Activated CD4-positive, alpha-beta T cell treated with anti-CD3 and anti-CD28 coated beads for 24 hours (primary cell): ENCODE data around the gene CELF1.
"Not testable (repeated sequence)": the region's sequence is repeated elsewhere in the genome, so short reads cannot be mapped to it uniquely, and the experiment has no call there.

Experiments
- DNase-seq, 2 donors: peaks; one replicate each; pipeline ENCODE4 v3.0.0-alpha.2; 2020; ENCODE audit warnings: low read depth in 2 of 2

Gene CELF1

DNA sequence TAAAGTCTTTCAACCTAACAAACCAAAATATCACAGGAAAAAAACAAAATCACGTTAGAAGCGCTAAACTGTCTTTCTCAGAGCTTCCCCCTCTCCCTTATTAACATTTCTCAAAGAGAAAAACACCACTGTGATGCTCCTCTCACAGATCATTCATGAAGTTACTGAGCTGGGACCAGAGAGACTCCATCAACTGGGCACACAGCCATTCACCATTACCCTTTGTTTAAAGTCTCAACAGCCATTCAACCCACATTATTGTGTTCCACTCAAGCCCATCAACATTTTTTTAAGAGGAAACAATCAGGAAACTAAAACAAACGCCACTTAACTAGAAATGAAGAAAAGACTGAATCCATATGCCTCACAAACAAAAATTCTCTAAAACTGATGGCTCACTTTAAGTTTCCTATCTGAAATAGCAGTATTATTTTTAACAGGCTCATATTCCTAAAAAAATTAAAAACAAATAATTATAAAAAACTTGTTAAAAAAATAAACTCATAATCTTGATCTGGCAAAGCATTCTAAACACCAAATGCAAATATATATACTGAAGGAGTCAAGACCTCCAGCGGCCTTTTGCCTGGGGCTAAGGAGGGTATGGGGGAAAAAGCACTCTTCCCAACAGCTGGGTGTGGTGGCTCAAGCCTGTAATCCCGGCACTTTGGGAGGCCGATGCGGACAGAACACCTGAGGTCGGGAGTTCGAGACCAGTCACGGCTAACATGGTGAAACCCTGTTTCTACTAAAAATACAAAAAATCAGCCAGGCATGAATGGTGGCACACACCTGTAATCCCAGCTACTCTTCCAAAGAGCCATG is 14.0 kb downstream of the CELF1 start:
- no peak for DNase-seq

DNA sequence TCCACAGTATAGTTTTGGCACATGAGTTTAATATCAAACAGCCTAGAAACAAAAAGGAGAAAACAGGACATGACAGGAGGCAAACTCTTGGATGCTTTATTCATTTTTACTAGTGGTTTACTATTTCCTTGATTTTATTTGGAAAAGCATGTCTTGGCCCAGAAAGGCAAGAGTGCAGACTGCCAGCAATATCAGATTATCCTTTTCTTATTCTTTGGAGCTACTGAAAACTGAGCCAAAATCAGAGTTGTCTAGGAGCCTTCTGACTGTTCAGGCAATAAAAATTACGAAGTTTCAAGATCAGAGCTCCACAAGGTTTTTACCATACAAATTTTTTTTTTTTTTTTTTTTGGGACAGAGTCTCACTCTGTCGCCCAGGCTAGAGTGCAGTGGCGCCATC is 16.0 kb downstream of the CELF1 start:
- no peak for DNase-seq

- no peak for DNase-seq
Measured at GRCh38 chr11:47534704-47535251, 18.2 kb downstream of the CELF1 start.

GRCh38 chr11:47533690-47534151 is 19.2 kb downstream of the CELF1 start:
- no peak for DNase-seq

DNA sequence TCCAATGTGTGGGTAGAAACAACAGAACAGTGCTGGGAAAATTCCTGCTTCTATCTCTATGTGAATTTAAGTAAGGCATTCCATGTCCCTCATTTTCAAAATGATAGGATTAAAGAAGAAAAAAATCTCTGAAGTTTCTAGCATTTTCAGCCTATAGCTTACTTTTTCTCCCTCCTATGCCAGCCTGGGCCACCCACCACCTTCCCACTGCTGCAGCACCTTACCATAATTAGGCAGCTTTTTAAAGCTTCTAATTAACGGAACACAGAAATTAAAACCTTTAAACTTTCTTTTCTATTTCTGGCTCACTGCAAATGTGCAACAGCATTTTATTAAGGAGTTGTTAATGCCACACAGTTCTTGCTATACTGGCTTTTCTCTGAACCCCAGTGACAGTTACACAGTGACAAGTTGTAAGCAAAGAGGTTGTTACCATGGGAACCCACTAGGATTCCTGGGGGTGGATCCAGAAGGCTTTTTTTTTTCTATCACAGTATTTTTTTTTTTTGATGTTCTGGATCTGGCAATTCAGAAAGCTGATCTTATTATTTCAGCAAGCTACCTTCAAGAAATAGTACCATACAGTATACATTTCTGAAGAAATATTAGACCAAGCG is 20.2 kb downstream of the CELF1 start:
- DNase-seq: no peak

- no peak for DNase-seq
Measured at GRCh38 chr11:47531666-47532065, 21.3 kb downstream of the CELF1 start.

- not testable (repeated sequence) for DNase-seq
Measured at GRCh38 chr11:47530721-47531120, 22.2 kb downstream of the CELF1 start.

GRCh38 chr11:47529951-47530350 is 23.0 kb downstream of the CELF1 start:
- no peak for DNase-seq

DNA sequence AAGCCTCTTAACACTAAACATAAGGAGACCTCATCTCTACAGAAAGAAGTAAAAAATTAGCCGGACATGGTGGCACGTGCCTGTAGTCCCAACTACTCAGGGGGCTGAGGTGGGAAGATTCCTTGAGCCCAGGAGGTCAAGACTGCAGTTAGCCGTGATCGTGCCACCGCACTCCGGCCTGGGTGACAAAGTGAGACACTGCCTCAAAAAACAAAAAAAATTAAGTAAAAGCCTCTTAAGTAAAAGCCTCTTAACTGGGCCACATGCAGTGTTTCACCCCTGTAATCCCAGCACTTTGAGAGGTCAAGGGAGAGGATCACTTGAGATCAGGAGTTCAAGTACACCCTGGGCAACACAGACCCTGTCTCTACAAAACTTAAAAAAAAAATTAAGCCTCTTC is 25.7 kb downstream of the CELF1 start:
- no peak for DNase-seq

- not testable (repeated sequence) for DNase-seq
Measured at GRCh38 chr11:47526032-47526431, 26.9 kb downstream of the CELF1 start.

GRCh38 chr11:47524291-47524874 is 28.5 kb downstream of the CELF1 start:
- DNase-seq: no peak

GRCh38 chr11:47523490-47524225 is 29.3 kb downstream of the CELF1 start:
- no peak for DNase-seq

DNA sequence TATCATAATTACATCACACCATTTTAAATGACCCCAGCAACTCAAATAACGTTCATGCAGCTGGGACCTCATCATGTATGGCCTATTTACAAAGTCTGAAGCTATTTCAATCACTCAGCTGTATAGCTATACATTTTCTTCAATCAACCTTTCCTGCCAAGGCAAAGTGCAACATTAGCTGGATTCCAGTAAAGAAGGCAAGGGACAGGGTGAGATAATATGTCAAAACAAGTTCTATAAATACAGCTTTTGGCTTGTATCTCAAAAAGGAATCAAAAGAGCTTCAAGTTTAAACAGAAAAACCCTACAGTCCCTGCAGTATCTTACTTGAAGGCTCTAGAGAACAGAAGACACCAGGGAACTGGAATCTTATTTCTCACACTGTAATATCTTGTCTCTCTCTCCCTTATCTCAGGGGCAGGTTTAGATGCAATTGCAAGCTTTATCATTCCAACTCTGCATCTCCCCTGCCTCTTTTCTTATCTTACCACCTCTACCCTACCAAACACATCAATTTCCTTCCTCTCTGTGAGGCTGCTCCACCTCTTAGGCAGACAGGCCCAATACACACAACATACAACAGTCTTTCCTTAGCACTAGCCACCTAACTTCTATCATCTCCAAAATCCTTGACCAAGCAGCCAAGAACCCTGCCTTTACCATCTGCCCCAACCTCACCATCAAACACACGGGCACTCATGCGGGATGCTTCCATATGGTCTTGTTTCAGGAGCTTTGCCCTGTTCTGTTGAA is 34.5 kb downstream of the CELF1 start:
- no peak for DNase-seq

DNA sequence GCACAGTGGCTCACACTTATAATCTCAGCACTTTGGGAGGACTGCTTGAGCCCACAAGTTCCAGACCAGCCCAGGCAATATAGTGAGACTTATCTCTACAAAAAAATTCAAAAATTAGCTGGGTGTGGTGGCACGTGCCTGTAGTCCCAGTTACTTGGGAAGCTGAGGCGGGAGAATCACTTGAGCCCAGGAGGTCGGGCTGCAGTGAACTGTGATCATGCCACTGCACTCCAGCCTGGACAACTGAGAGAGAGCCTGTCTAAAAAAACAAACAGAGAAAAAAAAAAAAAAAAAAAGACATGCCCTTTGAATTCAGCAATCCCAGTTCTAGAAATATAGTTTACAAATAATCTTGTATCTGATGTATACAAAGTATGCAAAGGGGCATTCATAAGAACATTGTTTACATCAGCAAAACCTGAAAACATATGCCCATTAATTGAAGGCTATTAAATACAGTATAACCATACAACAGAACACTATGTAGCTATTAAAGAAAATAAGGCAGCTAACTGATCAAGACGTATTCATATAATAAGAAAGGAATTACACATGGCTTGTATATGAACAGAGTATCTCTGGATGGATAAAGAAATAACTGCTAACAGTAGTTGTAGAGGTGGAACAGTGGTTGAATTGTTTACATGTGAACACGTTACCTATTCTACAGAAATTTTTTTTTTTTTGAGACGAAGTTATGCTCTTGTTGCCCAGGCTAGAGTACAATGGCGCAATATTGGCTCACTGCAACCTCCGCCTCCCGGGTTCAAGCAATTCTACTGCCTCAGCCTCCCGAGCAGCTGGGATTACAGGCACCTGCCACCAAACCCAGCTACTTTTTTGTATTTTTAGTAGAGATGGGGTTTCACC is 35.7 kb downstream of the CELF1 start:
- DNase-seq: no peak

GRCh38 chr11:47516155-47516554 is 36.8 kb downstream of the CELF1 start:
- DNase-seq: no peak

DNA sequence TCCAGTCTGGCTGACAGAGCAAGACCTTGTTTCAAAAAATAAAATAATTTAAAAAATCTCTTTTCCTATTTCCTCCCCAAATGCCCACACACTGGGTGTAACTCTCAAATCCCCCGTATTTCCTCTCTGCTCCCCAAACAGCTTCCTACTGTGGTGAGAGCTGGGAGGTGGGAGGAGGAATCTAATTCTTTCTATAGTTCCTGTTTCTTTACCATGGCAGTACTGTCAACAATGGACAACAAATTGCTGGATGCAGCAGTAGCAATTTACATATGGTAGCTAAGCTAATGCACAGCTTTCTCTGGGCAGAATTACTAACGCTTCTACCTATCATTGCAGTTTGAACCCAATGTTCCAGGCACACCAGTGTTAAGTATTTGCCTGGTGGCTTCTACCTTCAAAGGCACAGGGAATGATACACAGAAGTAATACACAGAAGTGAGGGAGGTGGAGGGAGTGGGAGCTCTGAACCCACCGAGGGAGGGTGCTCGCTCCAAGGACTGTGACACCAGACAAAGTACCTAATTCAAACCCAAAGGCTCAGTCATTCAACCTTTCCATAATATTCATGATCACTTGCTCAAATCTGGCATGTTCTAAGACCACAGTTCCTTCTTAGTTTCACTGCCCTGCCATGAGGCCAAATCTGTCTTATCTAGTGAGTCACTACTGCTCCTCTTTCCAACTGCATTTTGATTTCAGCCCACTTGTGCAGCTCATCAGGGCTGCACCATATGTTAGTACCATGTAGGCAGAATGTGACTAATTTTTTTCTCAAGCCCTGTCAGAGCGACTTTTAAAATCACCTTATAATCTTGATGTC is 37.9 kb downstream of the CELF1 start:
- peak; percentile 16 to 27 for DNase-seq

DNA sequence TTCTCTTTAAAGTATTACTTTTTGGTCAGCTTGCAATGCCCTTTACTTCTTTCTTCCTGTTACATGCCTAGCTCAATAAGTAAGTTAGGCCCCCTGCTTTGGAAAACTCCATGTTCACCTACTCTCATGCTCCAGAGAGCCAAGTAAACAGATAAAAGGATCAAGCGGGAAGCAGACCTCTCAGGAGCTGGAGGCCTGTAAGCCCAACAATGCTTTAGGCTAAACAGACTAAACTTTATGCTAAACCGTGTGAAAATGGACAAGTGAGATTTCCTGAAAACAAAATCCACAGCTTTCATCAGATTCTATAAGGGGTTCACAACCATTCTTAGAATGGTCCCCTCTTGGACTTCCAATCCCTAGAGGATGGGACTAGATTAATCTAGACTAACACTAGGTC is 40.2 kb downstream of the CELF1 start:
- DNase-seq: no peak

DNA sequence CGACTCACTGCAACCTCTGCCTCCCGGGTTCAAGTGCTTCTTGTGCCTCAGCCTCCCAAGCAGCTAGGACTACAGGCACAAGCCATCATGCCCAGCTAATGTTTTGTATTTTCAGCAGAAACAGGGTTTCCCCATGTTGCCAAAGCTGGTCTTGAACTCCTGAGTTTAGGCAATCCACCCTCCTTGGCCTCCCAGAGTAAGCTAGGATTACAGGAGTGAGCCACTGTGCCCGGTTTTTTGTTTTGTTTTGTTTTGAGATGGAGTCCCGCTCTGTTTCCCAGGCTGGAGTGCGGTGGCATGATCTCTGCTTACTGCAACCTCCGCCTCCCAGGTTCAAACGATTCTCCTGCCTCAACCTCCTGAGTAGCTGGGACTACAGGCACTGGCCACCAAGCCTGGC is 41.0 kb downstream of the CELF1 start:
- DNase-seq: no peak

DNA sequence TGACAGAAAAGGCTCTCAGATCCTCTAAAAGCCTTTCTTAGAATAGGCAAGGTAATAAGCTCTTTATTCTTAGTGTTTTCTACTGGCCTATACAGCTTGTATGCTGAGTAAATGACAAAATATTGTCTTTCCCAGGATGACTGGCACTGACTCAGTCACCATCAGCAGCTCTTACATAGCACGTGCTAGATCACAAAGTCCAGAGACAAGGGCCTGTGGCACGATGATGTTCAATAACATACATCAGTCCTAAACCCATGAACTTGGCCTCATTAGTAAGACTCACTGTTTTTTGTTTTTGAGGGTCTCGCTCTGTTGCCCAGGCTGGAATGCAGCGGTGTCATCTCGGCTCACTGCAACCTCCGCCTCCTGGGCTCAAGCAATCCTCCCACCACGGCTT is 42.7 kb downstream of the CELF1 start:
- no peak for DNase-seq
